Lung (tissue), 12 donors: ENCODE data around the gene PPP2R3B. TPM values are rescaled to one million over a fixed set of nuclear protein-coding genes. Genes with fewer than 3 reads are reported as not detected.

Source experiments
- ATAC-seq: fragments of 200-7000 bp; cut with Tn5 transposase; one replicate; pipeline ENCODE4 v1.9.1; 2020; ENCODE audit warnings: moderate number of reproducible peaks; ENCODE audit not compliant: insufficient read depth, low FRiP score
- DNase-seq, 3 donors: peaks; one replicate each; pipeline ENCODE4 v3.0.0-alpha.2; 2013 to 2017
- H3K27ac ChIP-seq, 2 donors: one replicate each; pipeline ENCODE4 v1.5.1; 2013; ENCODE audit warnings: mild to moderate bottlenecking in 2 of 2, moderate library complexity in 2 of 2, control low read depth in 1 of 2, inconsistent platforms in 1 of 2, low read depth in 1 of 2, low read length in 1 of 2
- H3K27me3 ChIP-seq, 3 donors: one replicate each; pipeline ENCODE4 v1.5.1; 2013; ENCODE audit warnings: low read length in 2 of 3; ENCODE audit not compliant: control insufficient read depth in 3 of 3, insufficient read depth in 3 of 3
- H3K36me3 ChIP-seq, 4 donors: one replicate each; pipeline ENCODE4 v1.5.1; 2013; ENCODE audit warnings: low read length in 4 of 4, mild to moderate bottlenecking in 1 of 4, moderate library complexity in 1 of 4; ENCODE audit not compliant: control insufficient read depth in 4 of 4, insufficient read depth in 4 of 4
- H3K4me1 ChIP-seq, 5 donors: one replicate each; pipeline ENCODE4 v1.5.1; 2013; ENCODE audit warnings: low read length in 5 of 5, mild to moderate bottlenecking in 2 of 5, moderate library complexity in 1 of 5; ENCODE audit not compliant: control insufficient read depth in 5 of 5, insufficient read depth in 5 of 5
- H3K4me3 ChIP-seq: one replicate; pipeline ENCODE4 v1.5.1; 2013; ENCODE audit warnings: mild to moderate bottlenecking, control low read depth, moderate library complexity
- H3K9ac ChIP-seq, 2 donors: one replicate each; pipeline ENCODE4 v1.5.1; 2013; ENCODE audit warnings: low read length in 2 of 2, control low read depth in 1 of 2; ENCODE audit not compliant: insufficient read depth in 1 of 2
- H3K9me3 ChIP-seq, 4 donors: one replicate each; pipeline ENCODE4 v1.5.1; 2013; ENCODE audit warnings: low read length in 3 of 4, mild to moderate bottlenecking in 1 of 4, moderate library complexity in 1 of 4; ENCODE audit not compliant: control insufficient read depth in 4 of 4, insufficient read depth in 3 of 4
- CTCF ChIP-seq: IDR thresholded peaks from 2 replicates; pipeline ENCODE4 v1.5.1; 2012; ENCODE audit warnings: mild to moderate bottlenecking; ENCODE audit errors: control extremely low read depth, extremely low read depth
- WGBS, 2 donors: extraction: QIAGEN DNeasy Blood & Tissue Kit; methylation state at CpG; one replicate each; pipeline ENCODE4 v1.1.7; 2013; 5-methylcytosine and 5-hydroxymethylcytosine counted together
- polyA plus RNA-seq, 2 donors: library from polyadenylated mRNA; stranded (reverse); fragments of 200-250 nt; gene quantifications; one replicate each; pipeline ENCODE4 v1.2.1, GENCODE V29; 2013
- total RNA-seq, 2 donors: library from RNA; depleted of rRNA in 1 of 2; stranded (reverse); fragments of >200 nt in 1 of 2; gene quantifications; one replicate each; pipeline ENCODE4 v1.2.1, GENCODE V29; 2014 to 2021
- donor health status: control.
- donor health status: control.
- donor health status: Bipolar disorder and iron deficiency.
- donor health status: healthy.
- donor health status: DM: yes; HTN: yes; CAD: no.

Gene PPP2R3B
- total and polyA plus RNA-seq, 4 donors, result 7.8 to 21.0 (median 15.6) TPM

GRCh38 chrX:314049-314448, 72.7 kb downstream of the PPP2R3B start:
- no peak overlapping the region for H3K4me3 ChIP-seq
- DNase-seq, result no peak
- no peaks in the 10 kb centered on the region for H3K9me3 ChIP-seq
- H3K36me3 ChIP-seq, result peaks cover 27 to 61% (median 41%) of the 10 kb centered on the region in 4 donors
- no peak for ATAC-seq
- no peak overlapping the region for H3K9ac ChIP-seq
- H3K27ac ChIP-seq, result no peak overlapping the region
- no peak for TF ChIP-seq CTCF
- WGBS, 2 donors, result 97 to 98% methylated on average over 32 to 34 of the region's 34 CpGs
- H3K4me1 ChIP-seq, result peaks cover 0 to 6% (median 0%) of the 10 kb centered on the region in 5 donors
- H3K27me3 ChIP-seq, result no peaks in the 10 kb centered on the region

GRCh38 chrX:313546-313945, 73.2 kb downstream of the PPP2R3B start:
- peaks cover 0 to 6% (median 0%) of the 10 kb centered on the region in 5 donors for H3K4me1 ChIP-seq
- ATAC-seq, result no peak
- no peaks in the 10 kb centered on the region for H3K27me3 ChIP-seq
- H3K9ac ChIP-seq, result no peak overlapping the region
- H3K36me3 ChIP-seq, result peaks cover 29 to 64% (median 42%) of the 10 kb centered on the region in 4 donors
- H3K4me3 ChIP-seq, result no peak overlapping the region
- no peak overlapping the region for H3K27ac ChIP-seq
- DNase-seq, result no peak
- no peak for TF ChIP-seq CTCF
- WGBS, 2 donors, result 92% methylated on average over 8 of the region's 8 CpGs
- no peaks in the 10 kb centered on the region for H3K9me3 ChIP-seq

GRCh38 chrX:312621-313331, 73.9 kb downstream of the PPP2R3B start:
- ATAC-seq (no peak), DNase-seq (no peak)
- H3K9me3 ChIP-seq, result no peaks in the 10 kb centered on the region
- H3K27ac ChIP-seq, result no peak overlapping the region
- H3K36me3 ChIP-seq, result peaks cover 29 to 67% (median 44%) of the 10 kb centered on the region in 4 donors
- no peak overlapping the region for H3K4me3 ChIP-seq
- WGBS, 2 donors, result 93 to 95% methylated on average over 52 to 54 of the region's 54 CpGs
- H3K9ac ChIP-seq, result no peak overlapping the region
- H3K27me3 ChIP-seq, result no peaks in the 10 kb centered on the region
- H3K4me1 ChIP-seq, result peaks cover 0 to 6% (median 0%) of the 10 kb centered on the region in 5 donors
- no peak for TF ChIP-seq CTCF
